GM19238 (cell line): ENCODE data around the gene TRIM75.
"Not testable (repeated sequence)": the region's sequence is repeated elsewhere in the genome, so short reads cannot be mapped to it uniquely, and the experiment has no call there.

Source experiments
- DNase-seq: peaks from one replicate; pipeline ENCODE4 v3.0.0; 2011; ENCODE audit warnings: low spot score; ENCODE audit not compliant: insufficient read length

The TRIM75 gene

DNA sequence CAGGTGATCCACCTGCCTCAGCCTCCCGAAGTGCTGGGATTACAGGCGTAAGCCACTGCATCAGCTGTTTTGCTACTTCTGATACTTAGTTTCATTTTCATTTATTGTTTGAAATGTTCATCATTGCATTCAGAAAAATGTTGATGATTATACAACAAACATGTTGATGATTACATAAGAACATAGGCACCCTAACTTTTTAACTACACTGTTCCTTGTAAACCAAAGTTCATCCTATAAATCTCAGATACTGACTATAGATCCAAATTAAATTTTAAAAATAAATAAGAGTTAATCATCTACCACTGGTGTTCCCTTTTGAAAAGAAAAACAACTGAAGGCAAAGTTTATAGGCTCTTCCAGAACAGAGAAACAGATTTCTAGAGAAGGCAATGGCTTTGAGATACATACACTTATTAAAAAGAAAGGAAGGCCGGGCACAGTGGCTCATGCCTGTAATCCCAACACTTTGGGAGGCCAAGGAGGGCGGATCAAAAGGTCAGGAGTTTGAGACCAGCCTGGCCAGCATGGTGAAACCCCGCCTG, 23.4 kb downstream of the TRIM75 start:
- no peak for DNase-seq

DNA sequence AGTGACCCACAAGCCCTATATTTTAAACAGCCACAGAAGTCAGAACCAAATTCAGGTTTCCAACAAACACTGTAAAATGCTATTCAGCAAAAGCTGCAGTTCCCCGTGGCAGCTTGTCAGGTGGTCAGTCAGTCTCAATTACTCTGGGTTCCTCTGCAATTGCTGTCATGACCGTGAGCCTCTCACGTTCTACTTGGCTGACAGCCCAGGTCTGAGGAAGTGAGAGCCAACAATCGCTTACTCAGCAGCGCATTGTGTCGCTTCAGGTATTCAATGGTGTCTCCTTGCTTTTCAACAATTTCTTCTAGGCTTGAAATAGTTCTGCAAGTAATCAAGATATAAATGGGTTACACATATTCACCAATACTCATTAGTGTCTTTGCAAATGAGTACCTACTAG, 25.8 kb downstream of the TRIM75 start:
- DNase-seq: no peak

DNA sequence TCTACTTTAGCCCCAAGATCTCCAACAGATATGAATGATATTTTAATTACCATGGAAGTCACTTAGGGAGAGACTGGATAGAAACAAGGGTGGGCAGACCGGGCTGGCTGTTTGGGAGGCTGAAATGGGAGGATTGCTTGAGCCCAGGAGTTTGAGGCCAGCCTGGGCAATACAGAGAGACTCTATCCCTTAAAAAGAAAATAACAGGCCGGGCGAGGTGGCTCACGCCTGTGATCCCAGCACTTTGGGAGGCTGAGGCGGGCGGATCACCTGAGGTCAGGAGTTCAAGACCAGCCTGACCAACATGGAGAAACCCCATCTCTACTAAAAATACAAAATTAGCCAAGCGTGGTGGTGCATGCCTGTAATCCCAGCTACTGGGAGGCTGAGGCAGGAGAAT, 31.1 kb downstream of the TRIM75 start:
- DNase-seq: not testable (repeated sequence)

DNA sequence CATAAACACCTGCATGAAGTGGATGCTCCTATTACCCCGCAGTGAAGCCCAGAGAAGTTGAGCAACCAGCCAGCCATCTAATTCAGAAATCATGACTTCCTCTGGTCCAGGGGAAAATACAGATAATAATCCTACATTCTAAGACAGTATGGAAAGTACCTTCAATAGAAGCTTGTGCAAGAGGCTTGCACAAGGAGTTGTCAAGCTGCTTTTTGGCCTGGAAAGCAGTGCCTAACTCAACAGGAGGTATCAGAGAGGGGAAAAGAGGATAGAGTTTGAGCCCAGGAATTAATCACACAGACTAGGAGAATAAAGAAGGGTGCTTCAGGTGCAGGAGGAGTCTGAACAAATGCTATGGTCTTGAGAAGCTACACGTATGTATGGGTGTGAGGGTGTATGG, 32.3 kb downstream of the TRIM75 start:
- no peak for DNase-seq

DNA sequence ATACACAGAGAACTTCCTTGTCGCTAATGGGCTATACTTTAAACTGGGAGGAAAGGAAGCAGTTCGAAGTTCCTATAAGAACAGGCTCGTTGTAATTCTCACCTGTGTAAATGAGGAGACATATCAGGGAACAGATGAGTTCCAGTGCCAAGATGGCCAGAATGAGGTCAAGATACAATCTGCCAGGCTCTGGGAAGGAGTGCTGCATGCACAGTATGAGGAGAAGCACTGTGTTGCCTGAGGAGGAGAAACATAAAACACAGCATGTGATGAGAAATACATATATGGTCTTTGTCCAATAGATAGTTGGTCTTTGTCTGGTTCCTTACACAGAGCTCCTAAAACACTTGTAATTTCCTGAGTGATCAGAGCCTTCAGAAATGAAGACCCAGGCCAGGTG, 34.7 kb downstream of the TRIM75 start:
- DNase-seq: no peak

DNA sequence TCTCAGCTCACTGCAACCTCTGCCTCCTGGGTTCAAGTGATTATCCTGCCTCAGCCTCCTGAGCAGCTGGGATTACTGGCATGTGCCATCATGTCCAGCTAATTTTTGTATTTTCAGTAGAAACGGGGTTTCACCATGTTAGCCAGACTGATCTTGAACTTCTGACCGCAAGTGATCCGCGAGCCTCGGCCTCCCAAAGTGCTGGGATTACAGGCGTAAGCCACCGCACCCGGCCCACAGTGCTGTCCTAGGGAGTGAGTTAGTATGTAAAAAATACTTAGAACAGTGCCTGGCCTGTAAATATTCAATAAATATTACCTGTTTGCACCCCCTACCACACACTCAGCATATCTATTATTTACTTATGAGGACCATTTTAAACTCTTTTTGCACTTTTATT, 38.5 kb downstream of the TRIM75 start:
- DNase-seq: not testable (repeated sequence)

DNA sequence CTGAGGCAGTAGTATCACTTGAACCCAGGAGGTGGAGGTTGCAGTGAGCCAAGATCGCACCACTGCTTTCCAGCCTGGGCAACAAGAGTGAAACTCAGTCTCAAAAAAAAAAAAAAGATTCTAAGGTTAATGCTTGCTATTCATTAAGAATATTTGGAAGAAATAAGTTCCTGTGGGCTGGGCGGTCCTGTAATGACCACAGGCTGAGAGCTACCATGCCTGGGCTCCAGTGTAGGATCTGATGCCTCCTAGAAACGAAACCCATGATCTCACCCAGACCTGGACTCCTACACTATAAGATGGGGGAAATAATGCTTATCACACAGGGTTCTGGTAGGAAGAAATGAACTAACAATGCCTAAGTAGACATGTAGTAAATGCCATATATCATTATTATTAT, 41.2 kb downstream of the TRIM75 start:
- DNase-seq: no peak

DNA sequence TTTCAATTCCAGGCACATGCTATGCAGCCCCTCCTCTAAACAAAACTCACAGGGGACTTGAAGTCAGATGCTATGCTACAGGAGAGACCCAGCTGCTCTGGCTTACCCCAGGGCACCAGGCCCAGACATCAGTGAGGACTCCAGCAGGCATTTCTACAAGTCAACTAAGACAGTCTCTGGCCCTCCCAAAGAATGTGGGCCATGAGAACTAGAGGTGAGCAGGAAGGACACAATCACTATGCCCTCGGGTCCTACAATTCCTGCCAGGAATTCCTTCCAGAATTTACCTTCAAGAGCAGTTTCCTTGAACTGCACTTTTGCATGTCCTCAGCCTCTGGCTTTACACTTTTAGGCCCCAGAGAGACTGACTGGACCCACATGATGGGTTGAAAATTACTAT, 41.6 kb downstream of the TRIM75 start:
- no peak for DNase-seq

DNA sequence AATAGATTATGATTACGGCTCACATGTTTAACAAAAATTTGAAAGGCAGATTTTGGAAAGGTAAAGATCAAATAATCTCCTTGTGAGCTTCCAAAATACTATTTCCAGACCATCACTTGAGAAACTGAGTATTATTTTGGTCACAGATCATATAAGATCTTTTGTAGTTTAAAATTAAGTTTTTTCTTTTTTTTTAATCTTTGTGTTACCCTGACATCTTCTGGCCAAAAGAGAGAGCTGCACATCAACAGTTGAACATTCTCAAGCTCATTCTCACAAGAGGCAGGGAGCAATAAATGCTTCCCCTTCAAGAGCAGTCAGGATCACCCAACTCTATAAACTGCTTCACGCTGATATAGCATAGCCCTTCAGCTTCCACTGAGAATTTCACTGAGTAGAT, 43.1 kb downstream of the TRIM75 start:
- no peak for DNase-seq

DNA sequence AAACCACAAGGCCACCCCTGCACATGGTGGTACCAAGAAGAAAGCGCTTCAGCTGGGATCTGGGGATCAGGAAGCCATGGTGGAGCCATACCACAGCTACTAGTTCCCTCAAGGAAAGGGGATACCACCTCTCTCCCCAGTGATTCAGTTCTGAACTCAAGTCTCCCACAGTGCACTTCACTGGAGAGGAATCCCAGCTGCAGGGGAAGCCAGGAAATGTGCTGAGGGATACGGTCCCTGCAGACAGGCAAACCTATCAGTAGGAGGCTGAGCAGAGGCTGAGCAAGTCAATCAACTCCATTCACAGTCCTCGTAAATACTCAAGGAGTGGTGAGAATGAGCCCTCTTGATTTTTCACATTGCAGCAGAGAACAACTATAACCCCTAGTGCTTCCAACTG, 48.0 kb downstream of the TRIM75 start:
- no peak for DNase-seq

DNA sequence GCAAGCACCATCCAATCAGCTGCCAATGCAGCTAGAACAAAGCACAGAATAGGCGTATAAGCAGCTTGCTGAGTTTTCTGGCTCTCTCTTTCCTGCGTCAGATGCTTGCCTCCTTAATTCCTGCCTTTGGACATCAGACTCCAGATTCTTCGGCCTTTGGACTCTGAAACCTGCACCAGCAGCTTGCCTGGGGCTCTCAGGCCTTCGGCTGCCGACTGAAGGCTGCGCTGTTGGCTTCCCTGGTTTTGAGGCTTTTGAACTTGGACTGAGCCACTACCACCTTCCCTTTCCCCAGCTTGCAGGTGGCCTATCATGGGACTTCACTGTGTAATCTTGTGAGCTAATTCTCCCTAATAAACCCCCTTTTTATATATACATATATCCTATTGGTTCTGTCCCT, 52.9 kb downstream of the TRIM75 start:
- DNase-seq: no peak
